ENCODE data around the gene CACNA1C. TPM values are rescaled to one million over a fixed set of nuclear protein-coding genes. Genes with fewer than 3 reads are reported as not detected.

Gene CACNA1C
- total RNA-seq, 1 experiment from 2014 or later, result 1.1 TPM

GRCh38 chr12:2322554-2323120, 269.9 kb downstream of the CACNA1C start:
- Histone ChIP-seq H2AFZ (ENCODE audit: low read length) (no peak overlapping the region), H2BK5ac (ENCODE audit: insufficient read length, low read length) (no peak overlapping the region), H4K8ac (replicated peaks; ENCODE audit: insufficient read length, low read depth, low read length) (no peak overlapping the region), H3K79me1 (ENCODE audit: insufficient read depth, low read depth, low read length, poor library complexity, severe bottlenecking) (no peaks in the 10 kb centered on the region), H3K56ac (ENCODE audit: insufficient read length, low read depth, low read length) (no peak overlapping the region), H3K27me3 (ENCODE audit: insufficient read depth, low read length) (no peaks in the 10 kb centered on the region), H3K9ac (ENCODE audit: extremely low read depth, insufficient read length, low read length) (no peak overlapping the region), H3K23me2 (ENCODE audit: insufficient read length, low read depth, low read length, poor library complexity, severe bottlenecking) (no peaks in the 10 kb centered on the region), H3K18ac (ENCODE audit: insufficient read length, low read depth, low read length) (no peak overlapping the region), H3K4ac (ENCODE audit: low read depth, low read length) (no peak overlapping the region), H3K4me1 (ENCODE audit: insufficient read depth, low read length) (no peaks in the 10 kb centered on the region), H3T11ph (ENCODE audit: low read length) (no peak overlapping the region), H2BK20ac (ENCODE audit: low read depth, low read length, poor library complexity, severe bottlenecking) (no peak overlapping the region), H3K23ac (ENCODE audit: insufficient read length, low read depth, low read length) (no peak overlapping the region), H3K14ac (ENCODE audit: insufficient read depth, low read length) (no peak overlapping the region; the same call in 1 of the 2 replicates), H2BK12ac (ENCODE audit: insufficient read length, low read depth, low read length) (no peak overlapping the region), H3K27ac (ENCODE audit: insufficient read length, low read depth, low read length) (no peak overlapping the region), H4K20me1 (ENCODE audit: control insufficient read depth, insufficient read depth, insufficient read length) (no peaks in the 10 kb centered on the region), H3K4me2 (ENCODE audit: insufficient read depth, insufficient read length, low read length) (no peak overlapping the region), H3K79me2 (ENCODE audit: insufficient read depth, low read length) (no peaks in the 10 kb centered on the region), H2BK120ac (ENCODE audit: low read depth, low read length, poor library complexity, severe bottlenecking) (no peak overlapping the region), H4K91ac (ENCODE audit: insufficient read length, low read depth, low read length) (no peak overlapping the region), H2AK5ac (ENCODE audit: insufficient read length, low read length) (no peak overlapping the region), H3K9me3 (ENCODE audit: control insufficient read depth, low read depth, low read length) (no peaks in the 10 kb centered on the region), H4K5ac (ENCODE audit: insufficient read length, low read depth, low read length) (no peak overlapping the region), H2BK15ac (ENCODE audit: low read depth, low read length) (no peak overlapping the region)
- no CpG with 5 or more reads among the region's 14 CpGs for WGBS (ENCODE audit: extremely low coverage, insufficient read length, low lambda C conversion rate)
- Mint-ChIP-seq H3K36me3 (ENCODE audit: insufficient read depth in 1 of 3, low read depth in 3 of 3) (no peaks in the 10 kb centered on the region), H3K9me3 (no peaks in the 10 kb centered on the region; a peak in 1 of 5 replicates), H3K27ac (no peak overlapping the region), H3K4me3 (no peak overlapping the region), H3K4me1 (peaks cover 5 to 16% of the 10 kb centered on the region in 2 experiments), H3K27me3 (ENCODE audit: low read depth) (no peaks in the 10 kb centered on the region)
- TF ChIP-seq CTCF (conservative IDR thresholded peaks at IDR 0.05), result no peak
- no peak for DNase-seq

All from H9 (cell line).